RWPE2 (cell line): ENCODE results near the gene SPTA1.

Experiments
- ATAC-seq: fragments of 200-7000 bp; cut with Tn5 transposase; 3 replicates; pipeline ENCODE4 v1.9.1; 2021; ENCODE audit warnings: low read depth
- DNase-seq: peaks from one replicate; pipeline ENCODE4 v3.0.0-alpha.2; 2020; ENCODE audit warnings: low spot score
- H3K27ac ChIP-seq: fragments of 450-650 bp; 2 replicates; pipeline ENCODE4 v1.5.1; 2017; ENCODE audit warnings: mild to moderate bottlenecking; ENCODE audit not compliant: poor library complexity, severe bottlenecking
- H3K27me3 ChIP-seq: fragments of 250-450 bp; sonication (Bioruptor Pico); 2 replicates; pipeline ENCODE4 v1.5.1; 2021; ENCODE audit warnings: mild to moderate bottlenecking, moderate library complexity; ENCODE audit not compliant: insufficient read depth, poor library complexity, severe bottlenecking
- H3K36me3 ChIP-seq: fragments of 250-450 bp; sonication (Bioruptor Pico); 2 replicates; pipeline ENCODE4 v1.5.1; 2020; ENCODE audit warnings: low read depth, mild to moderate bottlenecking, moderate library complexity
- H3K4me1 ChIP-seq: fragments of 250-450 bp; sonication (Bioruptor Pico); 2 replicates; pipeline ENCODE4 v1.5.1; 2021; ENCODE audit warnings: mild to moderate bottlenecking, moderate library complexity; ENCODE audit not compliant: insufficient read depth, poor library complexity, severe bottlenecking
- H3K4me3 ChIP-seq: fragments of 250-450 bp; sonication (Bioruptor Pico); 2 replicates; pipeline ENCODE4 v1.5.1; 2021; ENCODE audit warnings: mild to moderate bottlenecking, moderate library complexity; ENCODE audit not compliant: severe bottlenecking
- H3K9me3 ChIP-seq: fragments of 250-450 bp; sonication (Bioruptor Pico); 2 replicates; pipeline ENCODE4 v1.5.1; 2021; ENCODE audit warnings: mild to moderate bottlenecking, moderate library complexity; ENCODE audit not compliant: severe bottlenecking
- CTCF ChIP-seq: fragments of 450-650 bp; IDR thresholded peaks from one replicate; pipeline ENCODE4 v1.5.1; 2017; ENCODE audit warnings: mild to moderate bottlenecking, moderate library complexity; ENCODE audit not compliant: poor library complexity, severe bottlenecking

SPTA1 gene

GRCh38 chr1:158679289-158679688 is 7.2 kb downstream of the SPTA1 start:
- Histone ChIP-seq H3K4me1 (no peaks in the 10 kb centered on the region), H3K4me3 (no peak overlapping the region), H3K27ac (no peak overlapping the region), H3K27me3 (peaks cover 7% of the 10 kb centered on the region), H3K36me3 (no peaks in the 10 kb centered on the region), H3K9me3 (no peaks in the 10 kb centered on the region)
- no peak for ATAC-seq
- no peak for DNase-seq
- no peak for TF ChIP-seq CTCF

- Histone ChIP-seq H3K27ac (no peak overlapping the region), H3K4me1 (no peaks in the 10 kb centered on the region), H3K4me3 (no peak overlapping the region), H3K9me3 (no peaks in the 10 kb centered on the region), H3K36me3 (no peaks in the 10 kb centered on the region), H3K27me3 (peaks cover 7% of the 10 kb centered on the region)
- TF ChIP-seq CTCF, result no peak
- ATAC-seq (no peak), DNase-seq (no peak)
Observed at GRCh38 chr1:158675563-158676323, 10.8 kb downstream of the SPTA1 start.

- ATAC-seq (no peak), DNase-seq (no peak)
- no peak for TF ChIP-seq CTCF
Observed at GRCh38 chr1:158674302-158674701, 12.2 kb downstream of the SPTA1 start.

GRCh38 chr1:158666037-158666436 is 20.5 kb downstream of the SPTA1 start:
- Histone ChIP-seq H3K4me3 (no peak overlapping the region), H3K27me3 (peaks cover 3% of the 10 kb centered on the region), H3K27ac (no peak overlapping the region), H3K9me3 (no peaks in the 10 kb centered on the region), H3K4me1 (no peaks in the 10 kb centered on the region), H3K36me3 (no peaks in the 10 kb centered on the region)
- DNase-seq (no peak), ATAC-seq (no peak)
- no peak for TF ChIP-seq CTCF

More at GRCh38 chr1:158674302-158674701, 12.2 kb downstream of the SPTA1 start:
- Histone ChIP-seq H3K36me3 (no peaks in the 10 kb centered on the region), H3K27ac (no peak overlapping the region), H3K4me1 (no peaks in the 10 kb centered on the region), H3K27me3 (peaks cover 7% of the 10 kb centered on the region), H3K9me3 (no peaks in the 10 kb centered on the region), H3K4me3 (no peak overlapping the region)

GRCh38 chr1:158654571-158654970 is 31.9 kb downstream of the SPTA1 start:
- H3K27ac ChIP-seq, result no peak overlapping the region
- no peak for TF ChIP-seq CTCF
- H3K4me1 ChIP-seq, result no peaks in the 10 kb centered on the region
- H3K4me3 ChIP-seq, result no peak overlapping the region
- DNase-seq, result no peak
- peaks cover 5% of the 10 kb centered on the region for H3K27me3 ChIP-seq
- H3K36me3 ChIP-seq, result no peaks in the 10 kb centered on the region
- H3K9me3 ChIP-seq, result no peaks in the 10 kb centered on the region
- ATAC-seq, result no peak
